Vagina (tissue), 2 donors: ENCODE measurements around the gene SPOCK1.

Experiments used
- CTCF ChIP-seq, 3 experiments: fragments of 450-650 bp in 2 of 3; fragments of 200-600 bp in 1 of 3; sonication (generic) in 1 of 3; IDR thresholded peaks; one replicate each; pipeline ENCODE4 v1.5.1; 2017 to 2019; ENCODE audit warnings: antibody characterized with exemption in 3 of 3, mild to moderate bottlenecking in 2 of 3, moderate library complexity in 2 of 3
- POLR2A ChIP-seq, 2 donors: fragments of 450-650 bp; IDR thresholded peaks; one replicate each; pipeline ENCODE4 v1.6.1; 2017; ENCODE audit warnings: antibody characterized with exemption in 2 of 2, mild to moderate bottlenecking in 2 of 2, moderate library complexity in 2 of 2
- POLR2AphosphoS5 ChIP-seq, 2 donors: sonication (generic); formaldehyde crosslinking; IDR thresholded peaks; one replicate each; pipeline ENCODE4 v1.9.0; 2017; ENCODE audit warnings: antibody characterized with exemption in 2 of 2, mild to moderate bottlenecking in 2 of 2, low read depth in 1 of 2; ENCODE audit not compliant: insufficient read depth in 1 of 2

- TF ChIP-seq CTCF (IDR thresholded peaks at IDR 0.05) = no peak
- no peak for TF ChIP-seq POLR2A (IDR thresholded peaks at IDR 0.05)
- TF ChIP-seq POLR2AphosphoS5 (IDR thresholded peaks at IDR 0.05; ENCODE audit: insufficient read depth in 1 of 2, low read depth in 1 of 2) = no peak
Observed at GRCh38 chr5:137303509-137303908, 195.6 kb downstream of the SPOCK1 start.
